CD4-positive, alpha-beta T cell treated with Interleukin-6 for 4 hours (primary cell): ENCODE results near the gene PID1.

Source experiments
- DNase-seq: peaks from one replicate; pipeline ENCODE4 v3.0.0-alpha.2; 2020; ENCODE audit warnings: mixed read lengths

PID1 gene

DNA sequence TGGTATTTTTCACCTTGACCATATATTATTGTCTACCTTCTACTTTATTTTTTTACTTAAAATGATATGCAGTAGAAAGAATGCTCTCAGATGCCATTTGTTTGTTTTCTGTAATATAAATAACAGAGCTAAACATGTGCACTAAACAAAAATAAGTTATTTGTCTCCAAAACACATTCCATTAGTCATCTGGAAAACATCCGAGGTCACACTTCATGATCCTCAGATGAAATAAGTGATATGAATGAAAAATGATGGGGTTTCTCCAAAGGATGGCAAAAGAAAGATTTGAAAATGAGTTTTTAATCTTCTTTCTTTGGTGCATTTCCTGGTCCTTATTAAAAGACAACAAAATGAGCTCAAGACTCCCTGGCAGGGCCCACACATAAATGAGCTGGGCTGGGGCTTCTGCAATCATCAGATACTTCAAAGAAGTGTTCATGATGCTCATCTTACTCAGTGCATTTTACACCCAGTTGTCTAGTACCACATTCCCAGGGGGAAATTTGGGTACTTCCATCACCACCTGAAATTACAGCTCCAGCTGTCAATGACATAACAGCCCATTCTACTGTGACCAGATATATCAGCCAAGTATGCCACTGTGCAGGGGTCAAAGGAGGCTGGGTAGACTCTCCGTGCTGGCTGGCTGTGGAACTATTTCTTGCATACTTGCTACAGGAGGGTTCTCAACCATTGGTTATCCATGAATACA is 283.5 kb downstream of the PID1 start:
- no peak for DNase-seq

DNA sequence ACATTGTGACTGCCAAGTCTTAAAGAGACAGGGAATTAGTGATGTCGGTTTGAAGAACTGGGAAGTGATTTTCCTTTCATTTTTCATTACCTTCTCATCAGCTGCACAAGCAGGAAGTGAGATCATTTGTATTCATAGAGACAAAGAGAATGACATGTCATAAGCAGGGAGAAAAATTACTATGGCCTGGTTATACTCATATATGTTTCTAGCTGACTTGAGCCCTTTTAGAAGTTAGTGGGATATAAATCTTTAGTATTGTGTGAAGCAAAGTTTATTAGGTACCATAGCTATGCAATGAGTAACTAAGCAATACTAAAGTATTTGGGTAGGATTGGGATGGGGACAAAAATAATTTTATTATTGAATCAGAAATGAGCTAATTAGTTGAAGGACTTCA is 284.1 kb downstream of the PID1 start:
- DNase-seq = no peak

DNA sequence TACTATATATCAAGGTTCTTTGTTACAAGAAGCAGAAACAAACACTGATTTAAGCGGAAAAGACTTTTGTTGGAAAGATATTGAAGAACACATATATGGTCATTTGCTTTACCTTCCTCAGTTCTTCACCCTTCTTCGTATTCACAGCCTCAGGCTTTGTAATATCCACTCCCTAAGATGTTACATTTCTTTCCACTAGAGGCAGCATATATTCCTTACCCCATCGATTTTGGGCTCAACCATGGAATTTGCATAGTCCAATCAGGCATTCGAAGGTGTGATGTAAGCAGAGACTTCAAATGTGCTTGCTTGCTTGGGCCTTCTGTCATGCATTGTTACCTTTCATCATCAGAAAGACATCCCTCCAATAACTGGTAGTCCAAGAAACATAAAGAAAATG is 287.4 kb downstream of the PID1 start:
- no peak for DNase-seq

- DNase-seq = no peak
Observed at GRCh38 chr2:228974169-228974568, 296.9 kb downstream of the PID1 start.
